Measurements from ENCODE around the gene CELF2.

Gene CELF2

DNA sequence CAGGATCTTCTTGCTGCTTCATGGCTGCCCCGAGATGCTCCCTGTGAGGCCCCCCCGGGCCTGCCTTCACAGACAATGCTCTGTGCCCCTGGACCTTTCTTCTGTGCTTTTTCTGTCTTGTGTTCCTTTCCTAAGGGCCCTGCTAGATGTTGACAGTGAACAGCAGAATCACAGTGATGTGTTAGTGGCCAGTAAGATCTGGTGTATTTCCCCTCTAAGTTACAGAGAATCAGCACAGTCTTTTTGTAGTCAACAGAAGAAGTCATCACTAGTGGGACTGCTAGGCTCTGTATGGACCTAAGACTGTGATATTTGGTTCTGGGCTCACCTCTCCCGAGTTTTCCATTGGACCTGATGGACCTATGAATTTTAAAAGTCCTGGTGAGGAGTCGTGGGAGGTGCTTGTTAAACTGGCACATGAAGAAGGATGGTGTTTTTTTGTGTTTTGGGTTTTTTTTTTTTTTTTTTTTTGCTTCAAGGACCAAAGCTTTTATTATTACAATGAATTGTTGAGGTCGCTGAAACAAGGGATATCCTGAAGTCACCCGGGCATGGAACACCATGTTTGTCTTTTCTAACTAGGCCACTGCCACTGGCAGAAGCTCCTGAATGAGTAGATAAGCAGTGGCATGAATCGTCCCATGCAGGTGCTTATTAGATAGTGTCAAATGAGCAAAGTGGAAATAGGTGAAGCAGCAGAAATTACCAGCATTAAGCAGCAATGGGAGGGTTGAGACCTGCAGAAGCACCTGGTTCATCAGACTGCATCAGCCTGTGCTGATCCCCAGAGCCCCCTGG lies 194.8 kb downstream of the CELF2 start:
- no peak for DNase-seq (ENCODE audit: insufficient read length, low spot score)
- no peak for FAIRE-seq

DNA sequence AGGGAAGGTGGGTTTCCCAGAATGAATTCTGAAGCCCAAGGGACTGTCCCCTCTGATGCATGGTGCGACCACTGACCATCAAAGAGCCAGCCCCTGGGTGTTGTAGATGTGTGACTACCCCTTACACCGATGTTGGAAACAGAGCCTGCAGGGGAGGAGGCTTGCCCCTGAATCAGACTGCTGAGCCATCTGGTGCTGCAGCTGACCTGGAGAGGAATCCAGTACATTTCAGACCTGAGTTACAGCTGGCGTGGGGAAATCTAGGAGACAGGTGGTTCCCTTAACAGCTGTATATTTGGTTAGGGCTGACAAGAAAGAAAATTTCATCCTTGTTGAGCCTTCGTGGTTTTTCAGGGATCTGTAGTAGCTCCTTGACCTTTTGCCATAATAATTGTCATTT lies 195.5 kb downstream of the CELF2 start:
- no peak for FAIRE-seq
- DNase-seq (ENCODE audit: insufficient read length, low spot score): no peak

GRCh38 chr10:11214407-11214806 lies 196.7 kb downstream of the CELF2 start:
- DNase-seq (ENCODE audit: insufficient read length, low spot score): no peak
- no peak for FAIRE-seq

GRCh38 chr10:11215471-11215870 lies 197.8 kb downstream of the CELF2 start:
- DNase-seq (ENCODE audit: insufficient read length, low spot score) (no peak), FAIRE-seq (no peak)

- DNase-seq (ENCODE audit: insufficient read length, low spot score) (no peak), FAIRE-seq (no peak)
Measured at GRCh38 chr10:11217521-11217920, 199.8 kb downstream of the CELF2 start.

GRCh38 chr10:11218395-11218794 lies 200.7 kb downstream of the CELF2 start:
- DNase-seq (ENCODE audit: insufficient read length, low spot score) (no peak), FAIRE-seq (no peak)

- DNase-seq (ENCODE audit: insufficient read length, low spot score) (no peak), FAIRE-seq (no peak)
Measured at GRCh38 chr10:11219431-11219830, 201.8 kb downstream of the CELF2 start.

DNA sequence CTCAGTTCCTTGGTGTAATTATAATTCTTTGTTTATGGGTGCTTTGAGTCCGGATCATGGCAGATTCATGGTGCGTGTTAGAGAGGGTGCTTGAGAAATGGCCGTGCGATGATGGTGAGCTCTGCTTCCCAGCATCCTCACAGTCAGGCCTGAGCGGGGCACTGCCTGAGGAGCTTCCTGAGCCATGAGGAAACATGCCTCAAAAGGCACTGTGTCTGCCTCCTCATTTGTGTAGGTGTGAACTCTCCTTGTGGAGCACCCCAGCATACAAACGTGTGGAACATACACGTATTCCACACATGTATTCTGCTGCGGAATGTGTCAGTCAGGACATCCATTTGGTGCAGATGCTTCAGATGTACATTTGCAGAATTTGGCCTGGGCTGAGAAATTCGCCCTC lies 205.4 kb downstream of the CELF2 start:
- DNase-seq (ENCODE audit: insufficient read length, low spot score) (no peak), FAIRE-seq (no peak)

GRCh38 chr10:11223507-11224140 lies 206.0 kb downstream of the CELF2 start:
- DNase-seq (ENCODE audit: insufficient read length, low spot score) (no peak), FAIRE-seq (no peak)

DNA sequence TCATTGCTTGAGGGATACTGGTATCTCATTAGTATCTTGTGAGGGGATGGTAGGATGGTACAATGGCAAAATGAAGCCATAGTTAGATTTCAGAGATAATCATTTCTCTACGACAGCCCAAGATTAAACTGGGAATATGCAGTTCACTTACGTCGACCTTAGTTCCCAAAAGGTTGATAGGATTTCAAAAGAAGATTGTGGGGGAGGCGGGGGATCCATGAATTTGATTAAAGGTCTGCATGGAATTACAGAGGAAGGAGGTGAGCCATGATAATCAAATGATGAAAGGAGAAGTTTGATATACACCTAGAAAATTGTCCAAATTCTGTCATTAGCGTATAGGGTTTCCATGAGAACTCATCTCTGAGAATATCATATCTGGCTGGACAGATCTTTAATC lies 206.6 kb downstream of the CELF2 start:
- FAIRE-seq (no peak), DNase-seq (ENCODE audit: insufficient read length, low spot score) (no peak)

- FAIRE-seq: no peak
- DNase-seq (ENCODE audit: insufficient read length, low spot score): no peak
Measured at GRCh38 chr10:11224792-11225416, 207.2 kb downstream of the CELF2 start.

DNA sequence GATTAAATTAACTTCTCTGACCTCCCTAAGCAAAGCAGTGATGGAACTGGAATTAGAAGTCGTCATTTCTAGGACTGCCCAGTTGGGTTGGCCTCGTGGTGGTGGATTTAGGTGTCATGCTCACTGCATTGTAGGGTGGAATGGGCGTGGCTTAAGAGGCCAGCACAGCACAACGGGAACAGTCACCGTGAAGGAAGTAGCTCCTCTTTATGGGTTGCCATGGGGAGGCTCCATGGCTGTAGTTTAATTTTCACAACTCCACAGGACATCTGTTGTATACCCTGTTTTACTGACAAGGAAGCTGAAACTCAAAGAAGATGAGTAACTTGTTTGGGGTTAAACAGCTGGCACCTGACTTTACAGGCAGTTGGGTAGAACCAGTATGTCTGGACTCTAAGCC lies 208.3 kb downstream of the CELF2 start:
- DNase-seq (ENCODE audit: insufficient read length, low spot score) (no peak), FAIRE-seq (no peak)

DNA sequence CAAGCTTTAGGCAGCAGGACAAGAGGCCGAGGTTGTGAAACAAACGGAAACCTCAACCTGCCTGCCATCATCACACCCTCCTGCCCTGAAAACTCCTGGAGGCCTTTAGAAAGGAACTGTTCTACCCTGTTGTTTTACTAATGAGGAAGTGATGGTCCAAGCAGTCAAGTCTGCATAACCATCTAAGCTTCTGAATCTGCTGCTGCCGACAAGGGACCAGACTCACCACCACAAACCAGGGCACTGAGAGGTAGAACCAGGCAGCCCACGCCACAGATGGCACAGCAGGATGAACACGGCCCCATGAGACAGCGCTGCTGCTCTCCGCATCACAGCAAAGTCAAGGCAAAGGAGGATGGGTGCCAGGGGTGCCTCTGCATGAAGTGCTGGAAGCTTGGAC lies 209.4 kb downstream of the CELF2 start:
- DNase-seq (ENCODE audit: insufficient read length, low spot score): no peak
- no peak for FAIRE-seq

DNA sequence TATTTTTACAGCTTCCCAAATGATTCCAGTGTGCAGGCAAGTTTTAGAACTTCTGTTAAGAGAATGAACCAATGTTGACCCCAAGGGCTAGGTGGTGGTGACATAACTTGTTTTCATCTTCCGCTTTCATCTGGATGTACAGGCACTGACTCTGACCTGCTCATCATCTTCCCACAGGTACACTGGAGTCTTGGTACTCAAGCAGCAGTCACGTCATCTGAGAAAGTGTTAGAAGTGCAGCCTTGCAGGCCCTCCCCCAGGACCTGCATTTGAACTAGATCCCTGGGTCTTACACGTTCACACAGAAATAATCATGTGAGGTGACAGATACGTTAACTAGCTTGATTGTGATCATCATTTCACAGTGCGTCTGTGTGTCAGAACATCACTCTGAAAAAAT lies 212.2 kb downstream of the CELF2 start:
- DNase-seq (ENCODE audit: insufficient read length, low spot score): no peak
- FAIRE-seq: no peak

DNA sequence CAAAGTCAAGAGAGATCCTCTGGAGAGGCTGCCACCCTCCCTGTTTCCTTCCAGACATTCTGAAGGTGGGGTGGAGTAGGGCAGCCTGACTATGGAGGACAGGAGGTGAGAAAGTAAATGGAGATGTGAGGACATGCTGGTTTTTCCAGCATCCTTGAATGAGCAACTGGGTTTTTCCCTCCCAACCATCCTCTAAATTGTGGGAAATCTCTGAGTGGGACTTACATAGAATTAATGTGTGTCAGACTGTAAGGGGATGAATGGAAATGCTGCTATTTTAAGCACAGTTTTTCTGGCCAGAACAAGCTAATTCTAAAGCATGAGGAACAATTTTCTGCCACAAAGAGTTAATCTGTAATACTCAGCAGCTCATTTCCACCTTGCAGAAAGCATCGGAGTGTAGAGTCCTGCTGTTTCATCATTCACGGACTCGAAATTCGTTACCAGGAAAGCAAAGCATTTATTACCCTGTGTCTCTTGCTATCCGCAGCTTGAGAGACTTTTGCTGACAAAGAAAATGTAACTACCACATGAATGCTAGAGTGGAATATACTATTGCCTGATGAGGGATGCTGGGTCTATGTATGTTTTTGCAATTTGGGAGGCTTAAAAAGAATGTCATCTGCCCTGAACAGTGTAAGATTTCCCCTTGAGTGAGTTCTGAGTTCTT lies 213.0 kb downstream of the CELF2 start:
- DNase-seq (ENCODE audit: insufficient read length, low spot score): no peak
- FAIRE-seq: no peak

DNA sequence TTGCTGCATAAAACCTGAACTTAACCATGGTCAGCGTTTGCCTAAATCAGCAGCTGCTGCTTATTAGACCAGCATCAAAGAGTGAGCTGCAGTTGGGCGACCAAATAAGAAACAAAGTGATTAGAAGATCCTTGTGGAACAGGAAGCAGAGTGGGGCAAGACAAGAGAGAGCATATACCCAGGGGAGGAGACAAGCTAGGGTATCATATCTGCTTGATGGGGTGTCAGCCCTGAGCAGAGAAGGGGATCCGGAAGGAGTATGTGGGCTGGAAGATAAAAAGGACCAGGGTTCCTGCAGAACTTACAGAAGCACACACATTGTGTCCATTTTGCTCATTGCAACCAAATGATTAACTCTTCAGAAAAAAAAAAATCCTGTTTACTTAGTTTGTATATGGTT lies 213.6 kb downstream of the CELF2 start:
- DNase-seq (ENCODE audit: insufficient read length, low spot score) (no peak), FAIRE-seq (no peak)

GRCh38 chr10:11232222-11232961 lies 214.7 kb downstream of the CELF2 start:
- FAIRE-seq (no peak), DNase-seq (ENCODE audit: insufficient read length, low spot score) (no peak)

GRCh38 chr10:11234857-11235531 lies 217.3 kb downstream of the CELF2 start:
- FAIRE-seq (no peak), DNase-seq (ENCODE audit: insufficient read length, low spot score) (no peak)

DNA sequence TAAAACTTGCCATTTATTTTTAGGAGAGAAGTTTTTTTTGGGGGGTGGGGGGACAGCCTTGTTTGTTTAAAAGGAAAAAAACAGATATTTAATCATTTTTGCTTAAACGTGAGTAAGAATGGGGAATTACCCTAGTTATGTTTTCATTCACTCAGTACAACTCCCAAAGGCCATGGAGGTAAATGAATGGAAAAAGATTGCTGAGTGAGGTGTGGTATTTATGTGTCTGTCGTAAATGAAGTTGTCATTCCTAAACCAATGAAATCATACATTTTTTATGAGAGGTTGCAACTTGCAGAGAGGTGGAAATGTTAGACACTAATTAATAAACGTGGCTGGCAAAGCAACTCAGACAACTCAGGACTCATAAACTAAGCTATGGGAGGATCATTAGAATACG lies 218.1 kb downstream of the CELF2 start:
- no peak for DNase-seq (ENCODE audit: insufficient read length, low spot score)
- FAIRE-seq: no peak

GRCh38 chr10:11236234-11236633 lies 218.6 kb downstream of the CELF2 start:
- no peak for DNase-seq (ENCODE audit: insufficient read length, low spot score)
- no peak for FAIRE-seq

Measured in HTR-8/SVneo (cell line).